Measurements from ENCODE around the gene NOTCH1.

- TF ChIP-seq CTCF (IDR thresholded peaks at IDR 0.05; ENCODE audit: low read depth, low read length) (no peak), EZH2phosphoT487 (IDR thresholded peaks at IDR 0.05; ENCODE audit: low read depth) (no peak)
Measured at GRCh38 chr9:136566553-136566895, 20.7 kb upstream of the NOTCH1 start.
